Measurements from ENCODE around the gene DCAF17. TPM values are rescaled to one million over a fixed set of nuclear protein-coding genes. Genes with fewer than 3 reads are reported as not detected.
A peak's percentile ranks its signal among the peaks of the same experiment; 100 is the strongest.

DCAF17 gene
- total RNA-seq, 2 experiments from 2014 or later: 25.9 to 40.9 TPM

GRCh38 chr2:171407030-171407675, 26.9 kb upstream of the DCAF17 start:
- intact Hi-C loops (cut with micrococcal nuclease; ENCODE audit: unreplicated experiment): no loop called here
- H2AFZ ChIP-seq (ENCODE audit: low read length): no peak overlapping the region; the same call in 1 of the 2 replicates

GRCh38 chr2:171407676-171408044, 26.4 kb upstream of the DCAF17 start:
- ChIA-PET CTCF (ENCODE audit: unreplicated experiment) (interaction anchor here (1.0 kb wide), 1 partner anchor 83 kb away, joined by 4 read pairs; no protein-coding TSS in a partner anchor), POLR2A (interaction anchor here (0.6 to 4.2 kb wide), 8 partner anchors 9 to 419 kb away, joined by 3 to 35 read pairs (median 3); no protein-coding TSS in a partner anchor)
- H3K79me2 ChIP-seq (ENCODE audit: insufficient read depth, low read depth, low read length): peaks cover 14% of the 10 kb centered on the region; the same call in 1 of the 2 replicates
- intact Hi-C loops (cut with micrococcal nuclease; ENCODE audit: unreplicated experiment): no loop called here
- no peak overlapping the region for H3K27ac ChIP-seq (ENCODE audit: low read depth, low read length, poor library complexity, severe bottlenecking)
- no TSS peak for BruUV-seq (replicated peaks)
- no peak for DNase-seq (ENCODE audit: low spot score)
- TF ChIP-seq CTCF (conservative IDR thresholded peaks at IDR 0.05; ENCODE audit: low read length) (no peak), EZH2phosphoT487 (IDR thresholded peaks at IDR 0.05; ENCODE audit: borderline replicate concordance, low read depth, low read length) (no peak)
- H3K9me3 ChIP-seq (ENCODE audit: low read length): peaks cover 9% of the 10 kb centered on the region; the same call in 1 of the 2 replicates
- H4K20me1 ChIP-seq (ENCODE audit: insufficient read depth, low read length): no peaks in the 10 kb centered on the region
- H3K9me2 ChIP-seq (ENCODE audit: insufficient read depth, low read length): no peaks in the 10 kb centered on the region
- H2AFZ ChIP-seq (ENCODE audit: low read length): no peak overlapping the region
- H3K4me3 ChIP-seq (ENCODE audit: low read depth, low read length, poor library complexity, severe bottlenecking): no peak overlapping the region
- H3K4me1 ChIP-seq (ENCODE audit: insufficient read depth, low read length, poor library complexity, severe bottlenecking): peaks cover 49% of the 10 kb centered on the region
- no peak overlapping the region for H3K4me2 ChIP-seq (ENCODE audit: low read length)
- peaks cover 14% of the 10 kb centered on the region for H3K36me3 ChIP-seq (ENCODE audit: insufficient read depth, low read length)

More at GRCh38 chr2:171407030-171407675, 26.9 kb upstream of the DCAF17 start:
- Histone ChIP-seq H3K27ac (ENCODE audit: low read depth, low read length, poor library complexity, severe bottlenecking) (peak overlapping the region; percentile 49), H3K4me1 (ENCODE audit: insufficient read depth, low read length, poor library complexity, severe bottlenecking) (peaks cover 44% of the 10 kb centered on the region), H3K9me3 (ENCODE audit: low read length) (peaks cover 14% of the 10 kb centered on the region; the same call in 1 of the 2 replicates), H3K9me2 (ENCODE audit: insufficient read depth, low read length) (no peaks in the 10 kb centered on the region), H3K4me3 (ENCODE audit: low read depth, low read length, poor library complexity, severe bottlenecking) (no peak overlapping the region), H3K4me2 (ENCODE audit: low read length) (no peak overlapping the region), H4K20me1 (ENCODE audit: insufficient read depth, low read length) (no peaks in the 10 kb centered on the region), H3K36me3 (ENCODE audit: insufficient read depth, low read length) (peaks cover 19% of the 10 kb centered on the region), H3K79me2 (ENCODE audit: insufficient read depth, low read depth, low read length) (peaks cover 12% of the 10 kb centered on the region; the same call in 1 of the 2 replicates)
- TF ChIP-seq EZH2phosphoT487 (IDR thresholded peaks at IDR 0.05; ENCODE audit: borderline replicate concordance, low read depth, low read length): no peak
- TF ChIP-seq CTCF (conservative IDR thresholded peaks at IDR 0.05; ENCODE audit: low read length): no peak
- BruUV-seq (replicated peaks): no TSS peak
- CTCF ChIA-PET (ENCODE audit: unreplicated experiment): interaction anchor here (1.0 kb wide), 1 partner anchor 82 kb away, joined by 4 read pairs; no protein-coding TSS in a partner anchor
- POLR2A ChIA-PET: interaction anchor here (0.6 to 4.2 kb wide), 7 partner anchors 8 to 116 kb away, joined by 3 to 35 read pairs (median 4); no protein-coding TSS in a partner anchor
- DNase-seq (ENCODE audit: low spot score): no peak
